Epithelial cell of alveolus of lung (primary cell): Measurements from ENCODE around the gene ZNF239. TPM values are rescaled to one million over a fixed set of nuclear protein-coding genes. Genes with fewer than 3 reads are reported as not detected.

Experiments
- total RNA-seq: library from RNA; depleted of rRNA; stranded (reverse); fragments of >200 nt; gene quantifications from 2 replicates; pipeline ENCODE4 v1.2.1, GENCODE V29; 2015

ZNF239 gene
- total RNA-seq, result 1.4 and 3.6 TPM in 2 replicates

GRCh38 chr10:43574001-43574892 lies at the start of gene ZNF239:
ZNF239 (minus strand) TSS chr10:43574616; CDS start chr10:43558079, 16,537 bp downstream.

GRCh38 chr10:43606323-43607198 lies 32.1 kb upstream of the ZNF239 start, which contains the start of gene ZNF485:
ZNF485 (plus strand) TSS chr10:43606438; CDS start chr10:43607051, 613 bp downstream.

Other genes starting within 250 kb of the ZNF239 start
- not detected in 2 replicates for gene FXYD4, start 203.0 kb downstream of the ZNF239 start, total RNA-seq
- gene HNRNPF, start 165.4 kb downstream of the ZNF239 start, total RNA-seq, result 199 and 209 TPM in 2 replicates
- gene ZNF487, start 137.5 kb downstream of the ZNF239 start, total RNA-seq, result 1.7 and 12.7 TPM in 2 replicates
- gene ZNF485, start 31.8 kb upstream of the ZNF239 start, total RNA-seq, result 1.3 and 3.1 TPM in 2 replicates
- 24.6 and 40.4 TPM in 2 replicates for gene ZNF32, start 74.3 kb upstream of the ZNF239 start, total RNA-seq